Measurements from ENCODE around the gene VWA3B. TPM values are rescaled to one million over a fixed set of nuclear protein-coding genes. Genes with fewer than 3 reads are reported as not detected.

The VWA3B gene
- total RNA-seq, 6 donors from 2014 or later = 0.72 to 25.3 (median 5.3) TPM

GRCh38 chr2:98212092-98213000 lies 125.4 kb downstream of the VWA3B start:
- no peak overlapping the region for H3K27ac ChIP-seq
- no peak overlapping the region for H3K4me3 ChIP-seq
- H3K4me1 ChIP-seq = no peaks in the 10 kb centered on the region
- H3K36me3 ChIP-seq = no peaks in the 10 kb centered on the region
- TF ChIP-seq, protein P1, sequence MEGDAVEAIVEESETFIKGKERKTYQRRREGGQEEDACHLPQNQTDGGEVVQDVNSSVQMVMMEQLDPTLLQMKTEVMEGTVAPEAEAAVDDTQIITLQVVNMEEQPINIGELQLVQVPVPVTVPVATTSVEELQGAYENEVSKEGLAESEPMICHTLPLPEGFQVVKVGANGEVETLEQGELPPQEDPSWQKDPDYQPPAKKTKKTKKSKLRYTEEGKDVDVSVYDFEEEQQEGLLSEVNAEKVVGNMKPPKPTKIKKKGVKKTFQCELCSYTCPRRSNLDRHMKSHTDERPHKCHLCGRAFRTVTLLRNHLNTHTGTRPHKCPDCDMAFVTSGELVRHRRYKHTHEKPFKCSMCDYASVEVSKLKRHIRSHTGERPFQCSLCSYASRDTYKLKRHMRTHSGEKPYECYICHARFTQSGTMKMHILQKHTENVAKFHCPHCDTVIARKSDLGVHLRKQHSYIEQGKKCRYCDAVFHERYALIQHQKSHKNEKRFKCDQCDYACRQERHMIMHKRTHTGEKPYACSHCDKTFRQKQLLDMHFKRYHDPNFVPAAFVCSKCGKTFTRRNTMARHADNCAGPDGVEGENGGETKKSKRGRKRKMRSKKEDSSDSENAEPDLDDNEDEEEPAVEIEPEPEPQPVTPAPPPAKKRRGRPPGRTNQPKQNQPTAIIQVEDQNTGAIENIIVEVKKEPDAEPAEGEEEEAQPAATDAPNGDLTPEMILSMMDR (IDR thresholded peaks at IDR 0.05) = no peak
- TF ChIP-seq POLR2A (IDR thresholded peaks at IDR 0.05) = no peak
- TF ChIP-seq POLR2AphosphoS5 (IDR thresholded peaks at IDR 0.05) = no peak
- no peak for TF ChIP-seq EP300 (IDR thresholded peaks at IDR 0.05)
- H3K27me3 ChIP-seq = no peaks in the 10 kb centered on the region
- DNase-seq (no peak), ATAC-seq (ENCODE audit: low FRiP score in 2 of 2) (no peak)
- 57 to 60% methylated on average over 9 of the region's 9 CpGs for WGBS, 2 donors
- H3K9me3 ChIP-seq = no peaks in the 10 kb centered on the region

DNA sequence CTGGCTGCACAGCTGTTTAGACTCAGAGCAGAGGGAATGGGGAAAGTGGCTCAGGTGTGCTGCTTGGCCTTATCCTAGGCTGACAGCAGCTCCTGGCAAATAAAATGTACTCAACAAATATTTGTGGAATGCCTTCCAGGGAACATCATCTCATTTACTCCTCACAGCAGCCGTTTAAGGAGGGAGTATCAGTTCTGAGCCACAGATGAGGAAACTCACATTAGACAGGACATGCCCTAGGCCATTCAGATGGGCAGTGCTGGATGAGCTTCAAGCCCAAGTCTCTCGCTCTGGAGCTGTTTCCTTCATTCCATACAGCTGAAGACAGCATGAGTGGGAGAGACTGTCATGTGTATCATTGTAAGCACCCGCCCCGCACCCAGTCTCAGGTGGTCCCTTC lies 129.6 kb downstream of the VWA3B start:
- DNase-seq (no peak), ATAC-seq (ENCODE audit: low FRiP score in 2 of 2) (no peak)
- TF ChIP-seq, protein P1 (IDR thresholded peaks at IDR 0.05) = no peak
- TF ChIP-seq POLR2A (IDR thresholded peaks at IDR 0.05) (no peak), POLR2AphosphoS5 (IDR thresholded peaks at IDR 0.05) (no peak), EP300 (IDR thresholded peaks at IDR 0.05) (no peak)
- Histone ChIP-seq H3K36me3 (no peaks in the 10 kb centered on the region), H3K4me3 (no peak overlapping the region), H3K4me1 (no peaks in the 10 kb centered on the region), H3K9me3 (peaks cover 0 to 7% (median 0%) of the 10 kb centered on the region in 4 donors), H3K27me3 (no peaks in the 10 kb centered on the region), H3K27ac (no peak overlapping the region)
- WGBS, 2 donors = 56% methylated on average over 4 of the region's 4 CpGs; no CpG with 5 or more reads in 1 of the 2 donors

DNA sequence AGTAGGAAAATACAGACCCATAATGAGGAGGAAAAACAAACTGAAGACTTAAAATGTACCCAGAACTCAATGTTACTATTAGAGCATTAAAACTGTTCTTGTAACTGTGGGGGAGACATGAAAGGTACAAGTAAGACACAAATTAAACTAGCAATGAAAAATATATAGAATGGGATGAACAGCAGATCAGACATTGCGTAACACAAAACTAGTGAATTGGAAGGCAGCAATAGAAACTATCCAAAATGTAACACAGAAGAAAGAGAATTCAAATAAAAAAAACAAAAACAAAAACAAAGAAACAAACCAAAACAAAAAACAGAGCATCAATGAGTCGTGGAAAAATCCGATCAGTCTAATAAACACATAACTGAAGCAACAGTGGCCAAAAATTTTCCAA lies 132.2 kb downstream of the VWA3B start:
- 96% methylated on average over 3 of the region's 3 CpGs for WGBS, 2 donors
- no peak for DNase-seq
- TF ChIP-seq, protein P1 (IDR thresholded peaks at IDR 0.05) = no peak
- TF ChIP-seq POLR2AphosphoS5 (IDR thresholded peaks at IDR 0.05) (no peak), POLR2A (IDR thresholded peaks at IDR 0.05) (no peak), EP300 (IDR thresholded peaks at IDR 0.05) (no peak)
- no peaks in the 10 kb centered on the region for H3K36me3 ChIP-seq
- H3K27me3 ChIP-seq = no peaks in the 10 kb centered on the region
- peaks cover 0 to 7% (median 0%) of the 10 kb centered on the region in 4 donors for H3K9me3 ChIP-seq
- no peaks in the 10 kb centered on the region for H3K4me1 ChIP-seq
- no peak overlapping the region for H3K27ac ChIP-seq
- no peak overlapping the region for H3K4me3 ChIP-seq
- no peak for ATAC-seq (ENCODE audit: low FRiP score in 2 of 2)

DNA sequence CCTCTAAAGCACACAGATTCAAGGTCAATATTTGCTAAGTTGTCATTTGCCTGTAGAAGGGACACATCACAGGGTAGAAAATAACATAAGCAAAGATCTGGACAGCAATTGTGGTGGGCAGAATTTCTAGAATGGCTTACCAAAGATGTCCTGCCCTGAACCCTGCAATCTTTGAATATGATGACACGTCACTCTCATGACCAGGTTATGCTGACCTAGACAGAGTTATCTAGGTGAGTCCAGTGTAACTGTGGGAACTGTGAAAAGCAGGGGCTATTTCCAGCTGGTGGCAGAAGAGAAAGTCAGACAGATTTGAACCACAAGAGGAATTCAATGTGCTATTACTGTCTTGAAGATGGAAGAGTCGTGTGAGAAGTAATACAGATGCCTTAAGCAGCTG lies 147.0 kb downstream of the VWA3B start:
- 77 to 83% methylated on average over 2 of the region's 2 CpGs for WGBS, 2 donors

More for the DNA sequence above, 147.0 kb downstream of the VWA3B start:
- Histone ChIP-seq H3K4me3 (no peak overlapping the region), H3K4me1 (no peaks in the 10 kb centered on the region), H3K27me3 (no peaks in the 10 kb centered on the region), H3K9me3 (no peaks in the 10 kb centered on the region), H3K36me3 (no peaks in the 10 kb centered on the region), H3K27ac (no peak overlapping the region)
- ATAC-seq (ENCODE audit: low FRiP score in 2 of 2) = no peak
- TF ChIP-seq, protein P1 (IDR thresholded peaks at IDR 0.05) = no peak
- TF ChIP-seq POLR2AphosphoS5 (IDR thresholded peaks at IDR 0.05) (no peak), POLR2A (IDR thresholded peaks at IDR 0.05) (no peak), EP300 (IDR thresholded peaks at IDR 0.05) (no peak)
- DNase-seq = no peak

All from upper lobe of left lung (tissue), 6 donors.